IMR-90 (cell line): ENCODE results near the gene PRKG2. TPM values are rescaled to one million over a fixed set of nuclear protein-coding genes. Genes with fewer than 3 reads are reported as not detected.

ENCODE experiments used
- ATAC-seq: fragments of 200-7000 bp; cut with Tn5 transposase; 2 replicates; pipeline ENCODE4 v1.9.1; 2020; ENCODE audit warnings: low read depth, mild to moderate bottlenecking, moderate library complexity
- BruUV-seq: library from RNA; stranded (reverse); fragments of 400-500 nt; replicated peaks from 2 replicates; lab custom pipeline; 2021; lab: Mats Ljungman, UMichigan
- CTCF ChIA-PET: fragments of 300-600 bp; formaldehyde crosslinking; extraction: SDS; loops from one replicate; lab custom pipeline; 2021; ENCODE audit warnings: antibody characterized with exemption; lab: Yijun Ruan, JAX
- POLR2A ChIA-PET: fragments of 300-600 bp; sonication (Branson Sonifier 250); formaldehyde crosslinking; loops from one replicate; lab custom pipeline; 2022; ENCODE audit warnings: antibody characterized with exemption; ENCODE audit not compliant: unreplicated experiment; lab: Charles Lee
- DNase-seq: peaks from one replicate; pipeline ENCODE4 v3.0.0; 2013
- H2AFZ ChIP-seq: replicated peaks from 2 replicates; pipeline ENCODE3; 2013; ENCODE audit warnings: low read length, mild to moderate bottlenecking; ENCODE audit not compliant: poor library complexity
- H2AK5ac ChIP-seq: 2 replicates; pipeline ENCODE4 v1.6.1; 2013; ENCODE audit warnings: low read depth, low read length, inconsistent platforms
- H2AK9ac ChIP-seq: replicated peaks from 2 replicates; pipeline ENCODE3; 2013; ENCODE audit warnings: mild to moderate bottlenecking, low read depth, low read length, moderate library complexity; ENCODE audit not compliant: poor library complexity
- H2BK120ac ChIP-seq: 2 replicates; pipeline ENCODE4 v1.6.1; 2013; ENCODE audit warnings: low read depth, low read length, inconsistent platforms
- H2BK15ac ChIP-seq: 3 replicates; pipeline ENCODE4 v1.6.1; 2013; ENCODE audit warnings: low read depth, low read length, inconsistent platforms
- H2BK20ac ChIP-seq: 2 replicates; pipeline ENCODE4 v1.6.1; 2013; ENCODE audit warnings: low read depth, mild to moderate bottlenecking, inconsistent platforms, low read length, moderate library complexity
- H2BK5ac ChIP-seq: 2 replicates; pipeline ENCODE4 v1.6.1; 2013; ENCODE audit warnings: mild to moderate bottlenecking, low read depth, low read length, inconsistent platforms; ENCODE audit not compliant: poor library complexity, severe bottlenecking
- H3K14ac ChIP-seq: replicated peaks from 2 replicates; pipeline ENCODE4 v1.6.1; 2013; ENCODE audit warnings: low read depth, low read length, inconsistent platforms
- H3K18ac ChIP-seq: 2 replicates; pipeline ENCODE4 v1.6.1; 2013; ENCODE audit warnings: low read depth, low read length, control low read depth
- H3K23ac ChIP-seq: 2 replicates; pipeline ENCODE4 v1.6.1; 2013; ENCODE audit warnings: low read depth, low read length, inconsistent platforms
- H3K27ac ChIP-seq: 2 replicates; pipeline ENCODE4 v1.5.1; 2013; ENCODE audit warnings: mild to moderate bottlenecking, control low read depth, low read length; ENCODE audit not compliant: insufficient read depth
- H3K27me3 ChIP-seq: 2 replicates; pipeline ENCODE4 v1.6.1; 2013; ENCODE audit warnings: low read length; ENCODE audit not compliant: control insufficient read depth, insufficient read depth
- H3K36me3 ChIP-seq: 2 replicates; pipeline ENCODE4 v1.6.1; 2013; ENCODE audit warnings: low read length, mixed read lengths; ENCODE audit not compliant: control insufficient read depth, insufficient read depth
- H3K4ac ChIP-seq: 2 replicates; pipeline ENCODE4 v1.6.1; 2013; ENCODE audit warnings: low read depth, low read length, inconsistent platforms
- H3K4me1 ChIP-seq: 2 replicates; pipeline ENCODE4 v1.6.1; 2013; ENCODE audit warnings: low read length, mixed read lengths; ENCODE audit not compliant: control insufficient read depth, insufficient read depth
- H3K4me2 ChIP-seq: 2 replicates; pipeline ENCODE4 v1.6.1; 2013; ENCODE audit warnings: low read depth, mild to moderate bottlenecking, control low read depth, low read length, moderate library complexity
- H3K4me3 ChIP-seq: 2 replicates; pipeline ENCODE4 v1.5.1; 2013; ENCODE audit warnings: low read depth, mild to moderate bottlenecking, control low read depth, low read length, moderate library complexity; ENCODE audit not compliant: insufficient read depth
- H3K56ac ChIP-seq: 2 replicates; pipeline ENCODE4 v1.6.1; 2013; ENCODE audit warnings: low read length, inconsistent platforms; ENCODE audit not compliant: insufficient read depth; ENCODE audit errors: extremely low read depth
- H3K79me1 ChIP-seq, 2 experiments: 2 replicates each; pipeline ENCODE4 v1.6.1; 2013; ENCODE audit warnings: low read length in 2 of 2, inconsistent platforms in 1 of 2, low read depth in 1 of 2
- H3K9ac ChIP-seq: 2 replicates; pipeline ENCODE4 v1.6.1; 2013; ENCODE audit warnings: low read depth, low read length, control low read depth
- H3K9me1 ChIP-seq: 2 replicates; pipeline ENCODE4 v1.6.1; 2013; ENCODE audit warnings: low read length, inconsistent platforms; ENCODE audit not compliant: insufficient read depth
- H3K9me3 ChIP-seq: 2 replicates; pipeline ENCODE4 v1.6.1; 2013; ENCODE audit warnings: low read length; ENCODE audit not compliant: control insufficient read depth, insufficient read depth
- H4K20me1 ChIP-seq: 2 replicates; pipeline ENCODE4 v1.6.1; 2013; ENCODE audit warnings: low read length, inconsistent platforms; ENCODE audit not compliant: insufficient read depth
- H4K5ac ChIP-seq: 2 replicates; pipeline ENCODE4 v1.6.1; 2013; ENCODE audit warnings: mild to moderate bottlenecking, low read depth, low read length, control low read depth
- H4K8ac ChIP-seq, 2 experiments: 2 replicates each; pipeline ENCODE4 v1.6.1; 2013; ENCODE audit warnings: low read depth in 2 of 2, low read length in 2 of 2, control low read depth in 1 of 2, inconsistent platforms in 1 of 2
- H4K91ac ChIP-seq: 2 replicates; pipeline ENCODE4 v1.6.1; 2013; ENCODE audit warnings: low read depth, low read length, inconsistent platforms; ENCODE audit not compliant: insufficient read depth
- BHLHE40 ChIP-seq: fragments of 150-350 bp; IDR thresholded peaks from 2 replicates; pipeline ENCODE4 v1.6.1; 2016; ENCODE audit warnings: mild to moderate bottlenecking, low read depth, low read length
- CEBPB ChIP-seq: IDR thresholded peaks from 2 replicates; pipeline ENCODE4 v1.6.1; 2012; ENCODE audit warnings: low read depth, low read length, improper control_type of control experiment
- CHD1 ChIP-seq: IDR thresholded peaks from 2 replicates; pipeline ENCODE4 v1.6.1; 2012; ENCODE audit warnings: low read depth, low read length, improper control_type of control experiment
- MAFK ChIP-seq: IDR thresholded peaks from 2 replicates; pipeline ENCODE4 v1.6.1; 2012; ENCODE audit warnings: low read depth, low read length, improper control_type of control experiment
- MAZ ChIP-seq: IDR thresholded peaks from 2 replicates; pipeline ENCODE4 v1.6.1; 2012; ENCODE audit warnings: low read depth, mild to moderate bottlenecking, low read length, improper control_type of control experiment, moderate library complexity, borderline replicate concordance
- NFE2L2 ChIP-seq: fragments of 150-350 bp; IDR thresholded peaks from 2 replicates; pipeline ENCODE4 v1.6.1; 2016; ENCODE audit warnings: low read depth, mild to moderate bottlenecking, low read length
- POLR2A ChIP-seq: IDR thresholded peaks from 2 replicates; pipeline ENCODE4 v1.6.1; 2012; ENCODE audit warnings: mild to moderate bottlenecking, low read depth, low read length
- RAD21 ChIP-seq: IDR thresholded peaks from 2 replicates; pipeline ENCODE4 v1.6.1; 2012; ENCODE audit warnings: low read length, improper control_type of control experiment
- RCOR1 ChIP-seq: IDR thresholded peaks from 2 replicates; pipeline ENCODE4 v1.6.1; 2012; ENCODE audit warnings: mild to moderate bottlenecking, low read length, improper control_type of control experiment; ENCODE audit not compliant: insufficient replicate concordance
- RFX5 ChIP-seq: IDR thresholded peaks from 2 replicates; pipeline ENCODE4 v1.8.0; 2012; ENCODE audit warnings: low read depth, mild to moderate bottlenecking, low read length, moderate library complexity
- SMC3 ChIP-seq: fragments of 150-350 bp; IDR thresholded peaks from 2 replicates; pipeline ENCODE4 v1.6.1; 2016; ENCODE audit warnings: low read depth, mild to moderate bottlenecking, antibody characterized with exemption, low read length, moderate library complexity
- WGBS, 2 experiments: methylation state at CpG; one replicate each; pipeline versions ENCODE4 v1.1.5 to v1.1.7; 2013; ENCODE audit warnings: missing lambda C conversion rate in 2 of 2; ENCODE audit not compliant: insufficient read length in 1 of 2; ENCODE audit errors: extremely low coverage in 2 of 2; 5-methylcytosine and 5-hydroxymethylcytosine counted together
- dilution Hi-C: fragments of 300-500 bp; cut with HindIII; formaldehyde crosslinking; loops from one replicate; pipeline ENCODE4 v1.14.3; 2018; ENCODE audit warnings: low sequenced_read_pairs; ENCODE audit not compliant: unreplicated experiment
- in situ Hi-C: fragments of 300-500 bp; cut with MboI; formaldehyde crosslinking; loops from 3 replicates; pipeline ENCODE4 v1.14.3; 2019; ENCODE audit warnings: low sequenced_read_pairs, inconsistent platforms, mixed read lengths
- intact Hi-C: fragments of 100-400 bp; cut with micrococcal nuclease; formaldehyde crosslinking; loops from 2 replicates; pipeline ENCODE4 v1.10.0; 2022
- polyA plus RNA-seq, 3 experiments: library from polyadenylated mRNA; depleted of rRNA; stranded (reverse); fragments of >200 nt; gene quantifications; 2 replicates each; pipeline ENCODE4 v1.2.3, GENCODE V29; 2012; ENCODE audit warnings: low replicate concordance in 1 of 3
- total RNA-seq: library from RNA; depleted of rRNA; stranded (reverse); fragments of >200 nt; gene quantifications from 2 replicates; pipeline ENCODE4 v1.2.3, GENCODE V29; 2012
- TF ChIP-seq, protein P1 (sequence below): conservative IDR thresholded peaks from 2 replicates; pipeline ENCODE4 v1.5.1; 2012; ENCODE audit warnings: mild to moderate bottlenecking, low read depth, low read length, improper control_type of control experiment
- TF ChIP-seq, protein P2 (sequence below): fragments of 150-350 bp; IDR thresholded peaks from 2 replicates; pipeline ENCODE4 v1.6.1; 2017; ENCODE audit warnings: mild to moderate bottlenecking, antibody characterized with exemption, low read length, low read depth

PRKG2 gene
- total and polyA plus RNA-seq, 2 of the 4 experiments (the other 2 are of a cell fraction): 0.44 to 2.0 TPM

DNA sequence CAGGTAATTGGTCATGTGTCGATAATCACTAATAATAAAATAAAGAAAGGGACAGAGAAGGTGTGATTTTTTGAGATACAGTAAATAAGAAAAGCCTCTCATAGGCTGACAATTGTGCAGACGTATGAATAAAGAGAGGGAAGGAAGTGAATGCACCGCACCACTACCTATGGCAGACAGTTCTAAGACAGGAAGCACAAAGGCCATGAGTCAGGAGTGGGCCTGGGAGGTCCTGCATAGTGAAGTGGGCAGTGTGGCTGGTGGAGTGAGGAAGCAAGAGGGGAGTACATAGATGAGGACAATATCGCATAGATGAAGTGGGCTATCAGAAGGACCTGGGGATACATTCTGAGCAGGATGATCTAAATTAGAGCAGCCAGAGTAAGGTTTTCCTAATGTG is 108.9 kb downstream of the PRKG2 start:
- CTCF ChIA-PET: no interaction called here
- no TSS peak for BruUV-seq
- Histone ChIP-seq H4K91ac (no peak overlapping the region), H2BK15ac (no peak overlapping the region), H3K4ac (no peak overlapping the region), H3K36me3 (peaks cover 6% of the 10 kb centered on the region), H3K27me3 (no peaks in the 10 kb centered on the region), H4K20me1 (no peaks in the 10 kb centered on the region), H2AFZ (no peak overlapping the region), H3K23ac (no peak overlapping the region), H2AK5ac (no peak overlapping the region), H3K18ac (no peak overlapping the region), H3K4me1 (no peaks in the 10 kb centered on the region), H3K79me1 (no peaks in the 10 kb centered on the region), H2AK9ac (no peak overlapping the region), H3K9ac (no peak overlapping the region), H2BK120ac (no peak overlapping the region), H3K9me1 (no peaks in the 10 kb centered on the region), H2BK20ac (no peak overlapping the region), H4K8ac (no peak overlapping the region), H4K5ac (no peak overlapping the region), H3K9me3 (no peaks in the 10 kb centered on the region), H3K56ac (no peak overlapping the region), H3K4me3 (no peak overlapping the region), H3K4me2 (no peak overlapping the region), H2BK5ac (no peak overlapping the region), H3K14ac (no peak overlapping the region), H3K27ac (no peak overlapping the region)
- TF ChIP-seq MAFK (no peak), CEBPB (no peak), NFE2L2 (no peak), MAZ (no peak), SMC3 (no peak), RCOR1 (no peak), POLR2A (no peak), RAD21 (no peak), BHLHE40 (no peak), RFX5 (no peak), CHD1 (no peak)
- TF ChIP-seq, protein P1, sequence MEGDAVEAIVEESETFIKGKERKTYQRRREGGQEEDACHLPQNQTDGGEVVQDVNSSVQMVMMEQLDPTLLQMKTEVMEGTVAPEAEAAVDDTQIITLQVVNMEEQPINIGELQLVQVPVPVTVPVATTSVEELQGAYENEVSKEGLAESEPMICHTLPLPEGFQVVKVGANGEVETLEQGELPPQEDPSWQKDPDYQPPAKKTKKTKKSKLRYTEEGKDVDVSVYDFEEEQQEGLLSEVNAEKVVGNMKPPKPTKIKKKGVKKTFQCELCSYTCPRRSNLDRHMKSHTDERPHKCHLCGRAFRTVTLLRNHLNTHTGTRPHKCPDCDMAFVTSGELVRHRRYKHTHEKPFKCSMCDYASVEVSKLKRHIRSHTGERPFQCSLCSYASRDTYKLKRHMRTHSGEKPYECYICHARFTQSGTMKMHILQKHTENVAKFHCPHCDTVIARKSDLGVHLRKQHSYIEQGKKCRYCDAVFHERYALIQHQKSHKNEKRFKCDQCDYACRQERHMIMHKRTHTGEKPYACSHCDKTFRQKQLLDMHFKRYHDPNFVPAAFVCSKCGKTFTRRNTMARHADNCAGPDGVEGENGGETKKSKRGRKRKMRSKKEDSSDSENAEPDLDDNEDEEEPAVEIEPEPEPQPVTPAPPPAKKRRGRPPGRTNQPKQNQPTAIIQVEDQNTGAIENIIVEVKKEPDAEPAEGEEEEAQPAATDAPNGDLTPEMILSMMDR: no peak
- TF ChIP-seq, protein P2, sequence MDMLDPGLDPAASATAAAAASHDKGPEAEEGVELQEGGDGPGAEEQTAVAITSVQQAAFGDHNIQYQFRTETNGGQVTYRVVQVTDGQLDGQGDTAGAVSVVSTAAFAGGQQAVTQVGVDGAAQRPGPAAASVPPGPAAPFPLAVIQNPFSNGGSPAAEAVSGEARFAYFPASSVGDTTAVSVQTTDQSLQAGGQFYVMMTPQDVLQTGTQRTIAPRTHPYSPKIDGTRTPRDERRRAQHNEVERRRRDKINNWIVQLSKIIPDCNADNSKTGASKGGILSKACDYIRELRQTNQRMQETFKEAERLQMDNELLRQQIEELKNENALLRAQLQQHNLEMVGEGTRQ: no peak
- dilution Hi-C loops (no loop called here), intact Hi-C loops (no loop called here), in situ Hi-C loops (no loop called here)
- WGBS, 2 experiments: 92% methylated on average over 2 of the region's 4 CpGs; no CpG with 5 or more reads in 1 of the 2 experiments
- ATAC-seq: no peak
- POLR2A ChIA-PET: no interaction called here
- DNase-seq: no peak
